SK-N-MC (cell line): Measurements from ENCODE around the gene ITPR2.
"Not testable (repeated sequence)": the region's sequence is repeated elsewhere in the genome, so short reads cannot be mapped to it uniquely, and the experiment has no call there.

Experiments used
- DNase-seq: peaks from one replicate; pipeline ENCODE4 v3.0.0-alpha.2; 2011; ENCODE audit warnings: low read depth, low spot score
- H3K27ac ChIP-seq: fragments of 200-600 bp; sonication (generic); 2 replicates; pipeline ENCODE4 v1.5.1; 2016; ENCODE audit warnings: mixed run types
- H3K36me3 ChIP-seq: fragments of 200-600 bp; sonication (generic); 2 replicates; pipeline ENCODE4 v1.6.1; 2017; ENCODE audit warnings: antibody characterized with exemption, low read length, mixed read lengths; ENCODE audit not compliant: insufficient read depth
- H3K4me3 ChIP-seq: fragments of 200-600 bp; sonication (generic); 2 replicates; pipeline ENCODE4 v1.5.1; 2016
- H3K9ac ChIP-seq: fragments of 200-600 bp; sonication (generic); 2 replicates; pipeline ENCODE4 v1.8.0; 2017; ENCODE audit warnings: mixed run types, mixed read lengths; ENCODE audit not compliant: insufficient read length
- H3K9me3 ChIP-seq: fragments of 200-600 bp; sonication (generic); 2 replicates; pipeline ENCODE4 v1.6.1; 2017; ENCODE audit warnings: low read depth, mild to moderate bottlenecking, antibody characterized with exemption, low read length, moderate library complexity, mixed read lengths
- EZH2 ChIP-seq: fragments of 200-600 bp; sonication (generic); IDR thresholded peaks from one replicate; pipeline ENCODE4 v1.6.1; 2017; ENCODE audit warnings: antibody characterized with exemption
- FOXP2 ChIP-seq: optimal IDR thresholded peaks from 2 replicates; pipeline ENCODE3; 2011; ENCODE audit warnings: mild to moderate bottlenecking, moderate library complexity; ENCODE audit not compliant: insufficient read depth; ENCODE audit errors: extremely low read length, control extremely low read depth
- POLR2AphosphoS5 ChIP-seq: IDR thresholded peaks from 2 replicates; pipeline ENCODE4 v1.6.1; 2012; ENCODE audit warnings: mild to moderate bottlenecking, low read depth, low read length, borderline replicate concordance

ITPR2 gene

GRCh38 chr12:26647088-26647487, 185.9 kb downstream of the ITPR2 start:
- TF ChIP-seq POLR2AphosphoS5 (no peak), EZH2 (no peak), FOXP2 (no peak)
- Histone ChIP-seq H3K36me3 (no peaks in the 10 kb centered on the region), H3K9me3 (no peaks in the 10 kb centered on the region), H3K27ac (no peak overlapping the region), H3K9ac (no peak overlapping the region), H3K4me3 (no peak overlapping the region)
- no peak for DNase-seq

GRCh38 chr12:26646571-26646970, 186.4 kb downstream of the ITPR2 start:
- DNase-seq = no peak
- TF ChIP-seq FOXP2 = no peak
- no peak for TF ChIP-seq POLR2AphosphoS5
- no peak for TF ChIP-seq EZH2
- Histone ChIP-seq H3K36me3 (no peaks in the 10 kb centered on the region), H3K4me3 (no peak overlapping the region), H3K27ac (no peak overlapping the region), H3K9ac (no peak overlapping the region), H3K9me3 (no peaks in the 10 kb centered on the region)

DNA sequence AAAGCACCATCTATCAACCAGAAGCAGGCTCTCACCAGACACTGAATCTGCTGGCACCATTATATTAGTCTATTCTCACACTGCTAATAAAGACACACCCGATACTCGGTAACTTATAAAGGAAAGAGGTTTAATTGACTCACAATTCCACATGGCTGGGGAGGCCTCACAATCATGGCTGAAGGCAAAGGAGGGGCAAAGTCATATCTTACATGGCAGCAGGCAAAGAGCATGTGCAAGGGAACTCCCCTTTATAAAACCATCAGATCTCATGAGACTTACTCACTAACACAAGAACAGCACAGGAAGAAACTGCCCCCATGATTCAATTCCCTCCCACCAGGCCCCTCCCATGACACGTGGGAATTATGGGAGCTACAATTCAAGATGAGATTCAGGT, 188.6 kb downstream of the ITPR2 start:
- not testable (repeated sequence) for H3K27ac ChIP-seq, H3K9ac ChIP-seq, H3K36me3 ChIP-seq, H3K4me3 ChIP-seq, DNase-seq, H3K9me3 ChIP-seq

DNA sequence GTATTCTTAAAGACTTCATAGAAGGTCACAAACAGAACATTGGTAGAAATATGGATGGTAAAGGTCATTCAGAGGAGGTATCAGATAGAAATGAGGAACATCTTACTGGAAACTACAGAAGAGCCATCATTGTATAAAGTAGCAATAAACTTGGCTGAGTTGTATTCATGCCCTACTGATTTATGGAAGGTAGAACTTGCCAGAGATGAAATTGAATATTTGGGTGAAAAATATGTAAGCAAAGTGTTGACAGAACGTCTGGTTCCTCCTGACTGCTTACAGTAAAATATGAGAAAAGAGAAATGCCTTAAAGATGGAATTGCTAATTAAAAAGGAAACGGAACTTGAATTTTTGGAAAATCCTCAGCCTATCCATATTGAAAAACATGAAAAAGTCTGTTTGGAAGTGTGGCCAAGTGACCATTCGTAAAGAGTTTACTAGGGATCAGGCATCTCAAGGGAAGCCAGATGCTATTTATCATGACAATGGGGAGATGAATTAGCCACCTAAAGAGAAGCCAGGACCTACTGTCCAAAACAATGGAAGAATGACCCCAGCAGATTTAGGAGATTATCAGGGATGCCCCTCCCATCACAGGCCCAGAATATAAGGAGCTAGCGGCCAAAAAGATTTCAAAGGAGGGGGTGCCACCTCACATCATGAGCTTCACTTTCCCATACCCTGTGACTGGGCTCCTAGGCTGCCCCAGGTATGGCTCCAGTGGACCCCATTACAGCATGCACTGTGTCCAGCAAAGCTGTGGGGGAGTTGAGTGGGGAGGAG, 189.3 kb downstream of the ITPR2 start:
- no peak overlapping the region for H3K9ac ChIP-seq
- no peak for DNase-seq
- no peak overlapping the region for H3K4me3 ChIP-seq
- H3K9me3 ChIP-seq = no peaks in the 10 kb centered on the region
- no peak overlapping the region for H3K27ac ChIP-seq
- no peaks in the 10 kb centered on the region for H3K36me3 ChIP-seq
- TF ChIP-seq POLR2AphosphoS5 = no peak
- TF ChIP-seq EZH2 = no peak
- TF ChIP-seq FOXP2 = no peak

GRCh38 chr12:26642361-26642760, 190.6 kb downstream of the ITPR2 start:
- Histone ChIP-seq H3K27ac (no peak overlapping the region), H3K9ac (no peak overlapping the region), H3K9me3 (no peaks in the 10 kb centered on the region), H3K36me3 (no peaks in the 10 kb centered on the region), H3K4me3 (no peak overlapping the region)
- TF ChIP-seq EZH2 (no peak), FOXP2 (no peak), POLR2AphosphoS5 (no peak)
- no peak for DNase-seq

- H3K36me3 ChIP-seq = no peaks in the 10 kb centered on the region
- no peaks in the 10 kb centered on the region for H3K9me3 ChIP-seq
- TF ChIP-seq EZH2 (no peak), FOXP2 (no peak), POLR2AphosphoS5 (no peak)
- no peak for DNase-seq
- H3K4me3 ChIP-seq = no peak overlapping the region
- no peak overlapping the region for H3K9ac ChIP-seq
- no peak overlapping the region for H3K27ac ChIP-seq
Measured at GRCh38 chr12:26636710-26637328, 196.2 kb downstream of the ITPR2 start.

DNA sequence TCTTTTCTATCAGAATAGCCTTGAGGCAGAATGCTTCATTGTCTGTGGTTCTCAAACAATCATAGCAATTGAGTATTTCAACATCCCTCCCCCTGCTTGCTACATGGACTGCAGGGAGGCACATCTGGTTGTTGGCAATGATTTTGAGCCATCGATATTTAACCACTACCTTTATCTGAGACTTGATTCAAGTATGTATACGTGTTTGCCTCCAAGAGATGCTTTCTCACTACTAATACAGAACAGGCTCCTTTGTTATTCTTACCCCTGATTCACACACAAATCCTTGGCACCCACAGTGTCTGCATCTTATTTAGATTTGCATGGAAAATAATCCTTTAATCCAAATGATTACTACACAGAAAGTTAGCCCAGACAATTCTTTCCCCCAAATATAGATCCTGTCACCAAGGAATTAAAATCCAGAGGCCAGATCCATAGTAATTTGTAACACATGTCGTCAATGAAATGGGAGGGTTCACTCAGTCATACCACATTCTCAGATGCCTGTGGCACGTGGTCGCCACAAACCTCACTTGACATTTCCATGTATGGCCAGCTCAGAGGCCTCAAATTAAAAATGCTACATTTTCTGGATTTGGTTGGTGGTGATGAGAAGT, 199.3 kb downstream of the ITPR2 start:
- DNase-seq = no peak

GRCh38 chr12:26632756-26633155, 200.2 kb downstream of the ITPR2 start:
- Histone ChIP-seq H3K36me3 (no peaks in the 10 kb centered on the region), H3K9ac (no peak overlapping the region), H3K9me3 (no peaks in the 10 kb centered on the region), H3K4me3 (no peak overlapping the region), H3K27ac (no peak overlapping the region)
- TF ChIP-seq FOXP2 (no peak), POLR2AphosphoS5 (no peak), EZH2 (no peak)
- DNase-seq = no peak

More for the DNA sequence above, 199.3 kb downstream of the ITPR2 start:
- Histone ChIP-seq H3K36me3 (no peaks in the 10 kb centered on the region), H3K27ac (no peak overlapping the region), H3K9ac (no peak overlapping the region), H3K9me3 (no peaks in the 10 kb centered on the region), H3K4me3 (no peak overlapping the region)
- TF ChIP-seq POLR2AphosphoS5 (no peak), EZH2 (no peak), FOXP2 (no peak)

DNA sequence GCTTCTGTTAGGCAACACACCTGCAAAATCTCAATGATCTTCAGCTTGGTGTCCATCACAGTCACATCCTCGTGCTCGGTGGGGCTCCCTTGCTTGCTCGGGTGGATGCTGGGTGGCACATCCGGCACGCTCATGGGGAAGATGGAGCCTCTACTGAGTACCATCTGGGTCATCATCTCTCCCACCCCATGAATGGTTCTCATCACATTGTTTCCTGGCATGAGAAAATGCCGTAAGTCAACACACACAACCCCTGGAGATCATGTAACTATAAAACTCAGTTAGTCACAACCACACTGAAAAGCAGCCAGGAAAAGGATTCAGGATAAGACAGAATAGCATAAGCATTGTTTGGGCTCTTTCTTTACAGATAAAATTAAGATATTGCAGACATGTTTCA, 201.1 kb downstream of the ITPR2 start:
- no peak for TF ChIP-seq FOXP2
- TF ChIP-seq POLR2AphosphoS5 = no peak
- TF ChIP-seq EZH2 = no peak
- no peak for DNase-seq
- H3K9me3 ChIP-seq = no peaks in the 10 kb centered on the region
- no peak overlapping the region for H3K27ac ChIP-seq
- H3K9ac ChIP-seq = no peak overlapping the region
- no peaks in the 10 kb centered on the region for H3K36me3 ChIP-seq
- H3K4me3 ChIP-seq = no peak overlapping the region
